ENCODE results near the gene FRAS1. TPM values are rescaled to one million over a fixed set of nuclear protein-coding genes. Genes with fewer than 3 reads are reported as not detected.
A peak's percentile ranks its signal among the peaks of the same experiment; 100 is the strongest.

Gene FRAS1
- total RNA-seq, 5 donors from 2014 or later (not counting 1 experiment from before 2014, with no cell fraction given): 0.23 to 0.39 (median 0.32) TPM; not detected in 2

DNA sequence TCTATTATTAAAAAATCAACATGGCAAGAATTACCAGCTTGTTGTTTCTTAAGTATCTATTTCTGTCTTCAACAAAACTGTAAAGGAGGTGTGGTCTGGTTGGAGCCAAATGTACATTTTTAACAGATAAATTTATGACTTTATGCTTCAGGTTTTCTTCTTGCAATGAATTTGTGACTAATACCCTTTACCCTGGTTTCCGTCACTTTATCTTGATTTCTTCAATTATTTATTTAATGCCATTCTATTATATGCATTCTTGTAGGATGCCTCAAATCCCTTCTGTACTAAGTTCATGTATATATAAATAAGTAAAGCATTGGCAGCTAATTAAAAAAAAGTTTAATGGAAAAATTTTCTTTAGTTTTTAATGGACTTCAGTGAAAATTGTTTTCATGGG is 453.0 kb downstream of the FRAS1 start:
- DNase-seq (no peak), ATAC-seq (replicated peaks in 1 of 4) (no peak)
- no peaks in the 10 kb centered on the region for H3K9me3 Mint-ChIP-seq
- Histone ChIP-seq H3K36me3 (ENCODE audit: control insufficient read depth in 2 of 2, extremely low read depth in 1 of 2, insufficient read depth in 1 of 2, low read length in 1 of 2) (no peaks in the 10 kb centered on the region), H3K4me1 (ENCODE audit: control insufficient read depth in 1 of 2, extremely low read depth in 1 of 2, insufficient read depth in 2 of 2, low read length in 2 of 2) (no peaks in the 10 kb centered on the region), H3K9me3 (no peaks in the 10 kb centered on the region), H3K27me3 (replicated peaks in 1 of 2; ENCODE audit: control insufficient read depth in 2 of 2, extremely low read depth in 1 of 2, insufficient read depth in 2 of 2, low read length in 1 of 2) (peaks cover 0 to 5% of the 10 kb centered on the region in 2 experiments), H3K4me3 (ENCODE audit: control insufficient read depth in 1 of 2, extremely low read depth in 1 of 2, low read length in 1 of 2) (no peak overlapping the region), H3K27ac (ENCODE audit: low read length) (no peak overlapping the region)
- ChIA-PET CTCF (no interaction called here), POLR2A (no interaction called here)
- no peaks in the 10 kb centered on the region for H3K4me1 Mint-ChIP-seq
- H3K36me3 Mint-ChIP-seq: no peaks in the 10 kb centered on the region
- peaks cover 6 to 8% of the 10 kb centered on the region in 2 donors for H3K27me3 Mint-ChIP-seq
- WGBS (ENCODE audit: insufficient coverage): no CpG with 5 or more reads among the region's 1 CpG
- no peak overlapping the region for H3K27ac Mint-ChIP-seq
- H3K4me3 Mint-ChIP-seq: no peak overlapping the region

DNA sequence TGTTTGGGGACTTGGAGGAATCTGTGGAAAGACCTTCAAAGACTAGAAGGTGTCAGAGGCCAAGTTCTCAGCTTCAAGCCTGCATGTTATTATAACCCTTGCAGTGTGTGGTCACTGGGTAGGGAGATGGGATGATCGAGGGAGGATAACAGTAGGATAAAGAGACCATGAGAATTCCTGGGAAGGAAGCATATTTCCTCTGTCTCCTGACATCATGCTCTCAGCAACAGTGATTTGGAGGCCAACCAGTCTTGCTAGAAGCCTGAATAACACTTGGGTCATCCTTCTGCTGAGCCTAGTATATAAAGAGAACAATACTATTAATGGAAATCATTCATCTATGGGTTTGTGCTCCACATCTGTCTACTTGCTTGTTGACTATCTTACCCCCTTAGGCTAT is 453.6 kb downstream of the FRAS1 start:
- DNase-seq (no peak), ATAC-seq (replicated peaks in 1 of 4) (no peak)
- Histone ChIP-seq H3K4me3 (ENCODE audit: control insufficient read depth in 1 of 2, extremely low read depth in 1 of 2, low read length in 1 of 2) (no peak overlapping the region), H3K9me3 (no peaks in the 10 kb centered on the region), H3K36me3 (ENCODE audit: control insufficient read depth in 2 of 2, extremely low read depth in 1 of 2, insufficient read depth in 1 of 2, low read length in 1 of 2) (no peaks in the 10 kb centered on the region), H3K27me3 (replicated peaks in 1 of 2; ENCODE audit: control insufficient read depth in 2 of 2, extremely low read depth in 1 of 2, insufficient read depth in 2 of 2, low read length in 1 of 2) (peaks cover 0 to 7% of the 10 kb centered on the region in 2 experiments), H3K4me1 (ENCODE audit: control insufficient read depth in 1 of 2, extremely low read depth in 1 of 2, insufficient read depth in 2 of 2, low read length in 2 of 2) (no peaks in the 10 kb centered on the region), H3K27ac (ENCODE audit: low read length) (no peak overlapping the region)
- H3K4me1 Mint-ChIP-seq: no peaks in the 10 kb centered on the region
- H3K27me3 Mint-ChIP-seq: peaks cover 4 to 10% of the 10 kb centered on the region in 2 donors
- H3K4me3 Mint-ChIP-seq: no peak overlapping the region
- 60% methylated on average over 1 of the region's 1 CpG for WGBS (ENCODE audit: insufficient coverage)
- ChIA-PET CTCF (no interaction called here), POLR2A (no interaction called here)
- no peaks in the 10 kb centered on the region for H3K9me3 Mint-ChIP-seq
- H3K36me3 Mint-ChIP-seq: no peaks in the 10 kb centered on the region
- H3K27ac Mint-ChIP-seq: no peak overlapping the region

DNA sequence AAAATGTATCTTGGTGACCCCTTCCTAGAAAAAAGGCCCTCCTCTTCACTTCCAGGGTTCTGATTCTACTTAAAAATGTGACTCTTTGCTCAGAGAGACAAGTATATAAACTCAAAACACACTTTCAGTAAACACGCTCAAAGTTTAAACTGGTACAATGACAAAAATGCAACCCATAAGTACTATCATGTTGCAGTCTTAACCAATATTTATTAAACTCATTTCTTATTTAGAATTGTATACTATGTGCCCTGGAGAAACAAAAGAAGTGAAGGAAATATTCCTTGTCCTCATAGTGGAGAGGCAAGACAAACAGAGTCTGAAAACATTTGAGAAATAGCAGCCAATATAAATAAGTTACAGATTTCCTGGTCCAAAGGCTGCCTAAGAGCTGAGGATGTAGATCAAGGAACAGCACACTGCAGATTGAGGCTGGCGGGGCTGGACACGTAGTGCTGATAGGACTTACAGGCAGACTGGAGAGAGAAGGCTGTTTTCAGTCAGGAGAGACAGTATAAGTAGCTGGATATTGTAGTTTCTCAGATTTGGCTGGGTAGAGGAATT is 455.3 kb downstream of the FRAS1 start:
- Mint-ChIP-seq H3K9me3 (no peaks in the 10 kb centered on the region), H3K36me3 (no peaks in the 10 kb centered on the region), H3K27me3 (peaks cover 0 to 3% of the 10 kb centered on the region in 2 donors), H3K4me3 (no peak overlapping the region), H3K27ac (no peak overlapping the region), H3K4me1 (no peaks in the 10 kb centered on the region)
- DNase-seq (no peak), ATAC-seq (replicated peaks in 1 of 4) (no peak)
- no peak overlapping the region for H3K4me3 ChIP-seq (ENCODE audit: control insufficient read depth in 1 of 2, extremely low read depth in 1 of 2, low read length in 1 of 2)
- no peaks in the 10 kb centered on the region for H3K4me1 ChIP-seq (ENCODE audit: control insufficient read depth in 1 of 2, extremely low read depth in 1 of 2, insufficient read depth in 2 of 2, low read length in 2 of 2)
- H3K27me3 ChIP-seq (replicated peaks in 1 of 2; ENCODE audit: control insufficient read depth in 2 of 2, extremely low read depth in 1 of 2, insufficient read depth in 2 of 2, low read length in 1 of 2): peaks cover 0 to 3% of the 10 kb centered on the region in 2 experiments
- POLR2A ChIA-PET: no interaction called here
- no peak overlapping the region for H3K27ac ChIP-seq (ENCODE audit: low read length)
- H3K36me3 ChIP-seq (ENCODE audit: control insufficient read depth in 2 of 2, extremely low read depth in 1 of 2, insufficient read depth in 1 of 2, low read length in 1 of 2): no peaks in the 10 kb centered on the region
- CTCF ChIA-PET: no interaction called here
- WGBS (ENCODE audit: insufficient coverage): 72% methylated on average over 2 of the region's 3 CpGs
- no peaks in the 10 kb centered on the region for H3K9me3 ChIP-seq

DNA sequence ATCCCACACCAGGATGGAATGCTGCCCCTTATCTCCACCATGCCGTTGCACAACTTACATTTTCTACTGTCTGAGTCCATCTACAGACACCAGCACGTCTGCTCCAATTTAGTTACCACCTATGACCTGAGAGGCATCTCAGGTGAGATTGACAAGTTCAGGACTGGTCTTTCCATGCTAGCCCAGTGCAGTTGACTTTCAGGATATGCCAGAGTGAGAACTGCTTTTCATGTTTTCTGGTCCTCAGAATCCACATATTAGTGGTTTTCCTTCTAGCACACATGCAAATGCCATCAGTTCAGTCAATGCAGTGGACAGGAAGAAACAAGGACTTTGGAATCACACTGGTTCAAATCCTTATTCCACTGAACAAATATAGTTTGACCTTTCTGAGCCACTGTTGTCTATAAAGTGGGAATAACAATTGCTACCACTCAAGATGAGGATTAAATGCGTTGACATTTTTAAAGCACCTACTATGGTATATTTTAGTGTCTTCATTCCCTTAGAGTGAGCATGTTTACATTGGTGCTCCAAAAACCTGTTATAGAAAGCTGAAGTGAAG is 456.4 kb downstream of the FRAS1 start:
- Histone ChIP-seq H3K4me1 (ENCODE audit: control insufficient read depth in 1 of 2, extremely low read depth in 1 of 2, insufficient read depth in 2 of 2, low read length in 2 of 2) (no peaks in the 10 kb centered on the region), H3K36me3 (ENCODE audit: control insufficient read depth in 2 of 2, extremely low read depth in 1 of 2, insufficient read depth in 1 of 2, low read length in 1 of 2) (no peaks in the 10 kb centered on the region), H3K4me3 (ENCODE audit: control insufficient read depth in 1 of 2, extremely low read depth in 1 of 2, low read length in 1 of 2) (no peak overlapping the region), H3K27ac (ENCODE audit: low read length) (no peak overlapping the region), H3K9me3 (no peaks in the 10 kb centered on the region), H3K27me3 (replicated peaks in 1 of 2; ENCODE audit: control insufficient read depth in 2 of 2, extremely low read depth in 1 of 2, insufficient read depth in 2 of 2, low read length in 1 of 2) (peaks cover 0 to 3% of the 10 kb centered on the region in 2 experiments)
- H3K9me3 Mint-ChIP-seq: no peaks in the 10 kb centered on the region
- ChIA-PET CTCF (no interaction called here), POLR2A (no interaction called here)
- WGBS (ENCODE audit: insufficient coverage): 80% methylated on average over 2 of the region's 3 CpGs
- no peaks in the 10 kb centered on the region for H3K36me3 Mint-ChIP-seq
- no peak overlapping the region for H3K4me3 Mint-ChIP-seq
- H3K27me3 Mint-ChIP-seq: peaks cover 0 to 3% of the 10 kb centered on the region in 2 donors
- no peaks in the 10 kb centered on the region for H3K4me1 Mint-ChIP-seq
- DNase-seq (no peak), ATAC-seq (replicated peaks in 1 of 4) (no peak)
- H3K27ac Mint-ChIP-seq: no peak overlapping the region

DNA sequence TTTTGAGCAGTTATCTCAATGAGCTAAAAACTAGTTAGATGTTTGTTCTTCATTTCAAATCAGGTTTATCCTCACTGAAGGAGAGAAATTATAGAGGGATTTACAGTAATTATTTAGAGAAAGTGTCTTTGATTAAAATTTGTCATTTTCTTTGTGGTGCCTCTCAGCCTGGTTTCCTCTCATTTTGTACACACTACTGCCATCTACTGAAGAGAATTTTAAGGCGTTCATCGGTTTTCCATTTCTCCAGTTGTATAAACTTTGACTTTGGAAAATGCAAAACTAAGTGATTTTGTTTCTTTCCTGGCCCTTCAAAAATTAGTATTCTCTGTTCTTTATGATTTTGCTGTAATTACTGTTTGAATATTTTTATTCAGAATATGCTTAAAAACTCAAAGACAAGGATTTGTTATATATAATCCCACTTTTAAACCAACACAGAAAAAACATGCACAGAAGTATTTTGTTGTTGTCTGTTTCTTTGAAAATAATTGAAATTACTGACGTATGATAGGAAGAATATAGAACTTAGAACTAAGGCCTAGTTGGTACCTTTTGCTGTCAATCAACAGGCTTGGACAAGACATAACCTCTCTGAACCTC is 460.0 kb downstream of the FRAS1 start:
- H3K9me3 Mint-ChIP-seq: no peaks in the 10 kb centered on the region
- Histone ChIP-seq H3K4me1 (ENCODE audit: control insufficient read depth in 1 of 2, extremely low read depth in 1 of 2, insufficient read depth in 2 of 2, low read length in 2 of 2) (no peaks in the 10 kb centered on the region), H3K9me3 (no peaks in the 10 kb centered on the region), H3K4me3 (ENCODE audit: control insufficient read depth in 1 of 2, extremely low read depth in 1 of 2, low read length in 1 of 2) (no peak overlapping the region), H3K27me3 (replicated peaks in 1 of 2; ENCODE audit: control insufficient read depth in 2 of 2, extremely low read depth in 1 of 2, insufficient read depth in 2 of 2, low read length in 1 of 2) (peaks cover 0 to 3% of the 10 kb centered on the region in 2 experiments), H3K27ac (ENCODE audit: low read length) (no peak overlapping the region), H3K36me3 (ENCODE audit: control insufficient read depth in 2 of 2, extremely low read depth in 1 of 2, insufficient read depth in 1 of 2, low read length in 1 of 2) (no peaks in the 10 kb centered on the region)
- WGBS (ENCODE audit: insufficient coverage): no CpG with 5 or more reads among the region's 3 CpGs
- H3K36me3 Mint-ChIP-seq: no peaks in the 10 kb centered on the region
- CTCF ChIA-PET: interaction anchor here in 1 of 2 donors (0.7 kb wide), 1 partner anchor 550 kb away, joined by 3 read pairs; no protein-coding TSS in a partner anchor
- no peak for ATAC-seq (replicated peaks in 1 of 4)
- peak in 1 of 35 experiments; percentile 4 for DNase-seq
- no peak overlapping the region for H3K27ac Mint-ChIP-seq
- POLR2A ChIA-PET: no interaction called here
- H3K4me3 Mint-ChIP-seq: no peak overlapping the region
- no peaks in the 10 kb centered on the region for H3K4me1 Mint-ChIP-seq
- peaks cover 0 to 8% of the 10 kb centered on the region in 2 donors for H3K27me3 Mint-ChIP-seq

DNA sequence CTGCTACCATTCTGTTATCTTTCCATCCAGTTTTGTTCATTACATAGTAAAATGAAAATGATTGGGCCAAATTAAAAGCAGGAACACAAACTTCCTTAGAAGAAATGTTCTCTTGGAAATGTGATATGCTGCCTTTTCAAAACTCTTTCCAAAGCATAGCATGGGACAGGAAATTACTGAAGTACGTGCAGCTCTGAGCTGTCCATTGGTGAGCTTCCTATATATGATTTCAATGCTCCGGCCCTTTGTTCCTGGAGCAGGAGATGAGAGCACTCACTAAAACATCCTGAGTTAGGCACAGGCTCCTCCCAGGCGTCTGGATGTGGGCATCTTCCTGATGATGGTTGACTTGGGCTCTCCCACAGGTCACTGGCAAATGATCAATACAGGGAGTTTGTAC is 461.4 kb downstream of the FRAS1 start:
- Histone ChIP-seq H3K27ac (ENCODE audit: low read length) (no peak overlapping the region), H3K36me3 (ENCODE audit: control insufficient read depth in 2 of 2, extremely low read depth in 1 of 2, insufficient read depth in 1 of 2, low read length in 1 of 2) (no peaks in the 10 kb centered on the region), H3K4me1 (ENCODE audit: control insufficient read depth in 1 of 2, extremely low read depth in 1 of 2, insufficient read depth in 2 of 2, low read length in 2 of 2) (no peaks in the 10 kb centered on the region), H3K27me3 (replicated peaks in 1 of 2; ENCODE audit: control insufficient read depth in 2 of 2, extremely low read depth in 1 of 2, insufficient read depth in 2 of 2, low read length in 1 of 2) (peaks cover 0 to 3% of the 10 kb centered on the region in 2 experiments), H3K4me3 (ENCODE audit: control insufficient read depth in 1 of 2, extremely low read depth in 1 of 2, low read length in 1 of 2) (no peak overlapping the region), H3K9me3 (no peaks in the 10 kb centered on the region)
- 63% methylated on average over 3 of the region's 3 CpGs for WGBS (ENCODE audit: insufficient coverage)
- DNase-seq (no peak), ATAC-seq (replicated peaks in 1 of 4) (no peak)
- Mint-ChIP-seq H3K4me1 (no peaks in the 10 kb centered on the region), H3K36me3 (no peaks in the 10 kb centered on the region), H3K9me3 (no peaks in the 10 kb centered on the region), H3K27ac (no peak overlapping the region), H3K4me3 (no peak overlapping the region), H3K27me3 (peaks cover 0 to 8% of the 10 kb centered on the region in 2 donors)
- POLR2A ChIA-PET: no interaction called here
- CTCF ChIA-PET: no interaction called here

Data from T-cell (primary cell).